Retinal pigment epithelial cell (primary cell): ENCODE data around the gene NDUFS7.

Experiments
- DNase-seq: peaks from one replicate; pipeline ENCODE4 v3.0.0-alpha.2; 2010; ENCODE audit warnings: low read depth
- H3K4me3 ChIP-seq: 2 replicates; pipeline ENCODE4 v1.5.1; 2011; ENCODE audit warnings: mild to moderate bottlenecking, low read length, control low read depth, moderate library complexity
- TF ChIP-seq, protein P1 (sequence below): conservative IDR thresholded peaks from 2 replicates; pipeline ENCODE4 v1.5.1; 2011; ENCODE audit warnings: low read depth, low read length, control low read depth, inconsistent platforms

NDUFS7 gene

DNA sequence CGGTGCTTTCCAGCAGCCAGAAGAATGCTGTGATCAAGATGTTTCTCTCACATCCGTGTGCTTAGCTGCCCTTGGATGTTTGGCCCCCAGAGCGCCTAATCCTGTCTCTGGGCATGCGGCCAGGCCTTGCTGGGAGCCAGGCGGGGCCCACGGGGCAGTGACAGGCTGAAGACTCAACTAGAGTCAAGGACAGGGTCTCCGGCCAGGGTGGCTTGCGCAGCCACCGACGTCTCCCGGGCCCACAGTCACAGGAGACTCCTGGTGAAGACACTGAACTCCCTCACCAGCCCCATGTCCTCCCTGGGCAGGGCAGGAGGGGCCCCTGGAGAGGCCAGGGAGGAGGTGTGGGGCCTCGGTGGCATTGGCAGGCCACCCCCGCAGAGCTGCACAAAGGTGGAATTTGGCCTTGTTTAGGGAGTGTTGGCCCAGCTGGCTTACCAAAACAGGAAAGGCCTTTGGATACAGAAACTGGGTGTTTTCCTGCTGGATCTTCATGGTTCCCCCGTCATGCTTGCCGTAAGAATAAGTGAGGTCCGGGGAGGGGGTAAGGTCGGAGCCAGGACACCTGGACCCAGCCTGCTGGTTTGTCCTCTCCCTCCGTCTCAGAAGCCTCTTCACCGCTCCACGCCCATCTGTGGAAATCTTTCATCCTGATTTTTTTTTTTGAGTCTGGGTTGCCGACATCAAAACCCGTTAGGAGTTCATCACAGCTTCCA, 10.0 kb upstream of the NDUFS7 start:
- DNase-seq: peak; percentile 86
- TF ChIP-seq, protein P1, sequence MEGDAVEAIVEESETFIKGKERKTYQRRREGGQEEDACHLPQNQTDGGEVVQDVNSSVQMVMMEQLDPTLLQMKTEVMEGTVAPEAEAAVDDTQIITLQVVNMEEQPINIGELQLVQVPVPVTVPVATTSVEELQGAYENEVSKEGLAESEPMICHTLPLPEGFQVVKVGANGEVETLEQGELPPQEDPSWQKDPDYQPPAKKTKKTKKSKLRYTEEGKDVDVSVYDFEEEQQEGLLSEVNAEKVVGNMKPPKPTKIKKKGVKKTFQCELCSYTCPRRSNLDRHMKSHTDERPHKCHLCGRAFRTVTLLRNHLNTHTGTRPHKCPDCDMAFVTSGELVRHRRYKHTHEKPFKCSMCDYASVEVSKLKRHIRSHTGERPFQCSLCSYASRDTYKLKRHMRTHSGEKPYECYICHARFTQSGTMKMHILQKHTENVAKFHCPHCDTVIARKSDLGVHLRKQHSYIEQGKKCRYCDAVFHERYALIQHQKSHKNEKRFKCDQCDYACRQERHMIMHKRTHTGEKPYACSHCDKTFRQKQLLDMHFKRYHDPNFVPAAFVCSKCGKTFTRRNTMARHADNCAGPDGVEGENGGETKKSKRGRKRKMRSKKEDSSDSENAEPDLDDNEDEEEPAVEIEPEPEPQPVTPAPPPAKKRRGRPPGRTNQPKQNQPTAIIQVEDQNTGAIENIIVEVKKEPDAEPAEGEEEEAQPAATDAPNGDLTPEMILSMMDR: no peak

DNA sequence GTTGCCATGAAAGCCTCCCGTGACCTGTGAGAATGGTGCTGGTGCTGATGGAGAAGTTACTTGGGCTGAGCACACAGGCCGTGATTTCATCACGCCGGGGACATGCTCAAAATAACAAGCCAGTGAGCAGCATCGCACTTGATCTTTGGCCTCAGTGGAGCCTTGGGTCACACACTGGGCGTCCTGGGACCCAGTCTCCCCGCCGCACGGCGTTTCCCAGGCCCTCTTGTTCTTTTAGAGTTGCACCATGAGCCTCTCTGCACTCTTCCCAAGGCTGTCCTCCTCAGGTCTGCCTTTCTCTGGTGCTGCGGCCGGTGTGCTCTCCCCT, 9.5 kb upstream of the NDUFS7 start:
- no peak for DNase-seq
- TF ChIP-seq, protein P1: no peak
- H3K4me3 ChIP-seq: no peak overlapping the region

More for the DNA sequence above, 10.0 kb upstream of the NDUFS7 start:
- no peak overlapping the region for H3K4me3 ChIP-seq

DNA sequence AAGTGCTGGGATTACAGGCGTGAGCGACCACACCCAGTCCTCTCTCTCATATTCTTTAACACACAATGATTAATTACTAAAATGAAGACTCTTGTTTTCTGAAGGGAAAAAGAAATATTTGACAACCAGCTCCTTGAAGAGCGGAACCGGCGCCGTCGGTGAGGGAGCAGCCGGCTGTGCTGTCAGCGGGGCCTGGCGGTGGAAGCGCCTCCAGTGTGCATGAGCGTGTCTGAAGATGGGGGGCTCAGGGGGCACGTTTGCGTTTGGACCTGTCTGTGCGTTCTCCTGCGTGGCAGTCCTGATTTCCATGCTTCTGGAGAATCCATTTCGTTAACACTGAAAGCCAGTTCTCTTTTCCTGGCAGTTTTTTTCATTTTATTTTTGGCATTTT, 7.3 kb upstream of the NDUFS7 start:
- no peak for DNase-seq
- TF ChIP-seq, protein P1: no peak
- no peak overlapping the region for H3K4me3 ChIP-seq

DNA sequence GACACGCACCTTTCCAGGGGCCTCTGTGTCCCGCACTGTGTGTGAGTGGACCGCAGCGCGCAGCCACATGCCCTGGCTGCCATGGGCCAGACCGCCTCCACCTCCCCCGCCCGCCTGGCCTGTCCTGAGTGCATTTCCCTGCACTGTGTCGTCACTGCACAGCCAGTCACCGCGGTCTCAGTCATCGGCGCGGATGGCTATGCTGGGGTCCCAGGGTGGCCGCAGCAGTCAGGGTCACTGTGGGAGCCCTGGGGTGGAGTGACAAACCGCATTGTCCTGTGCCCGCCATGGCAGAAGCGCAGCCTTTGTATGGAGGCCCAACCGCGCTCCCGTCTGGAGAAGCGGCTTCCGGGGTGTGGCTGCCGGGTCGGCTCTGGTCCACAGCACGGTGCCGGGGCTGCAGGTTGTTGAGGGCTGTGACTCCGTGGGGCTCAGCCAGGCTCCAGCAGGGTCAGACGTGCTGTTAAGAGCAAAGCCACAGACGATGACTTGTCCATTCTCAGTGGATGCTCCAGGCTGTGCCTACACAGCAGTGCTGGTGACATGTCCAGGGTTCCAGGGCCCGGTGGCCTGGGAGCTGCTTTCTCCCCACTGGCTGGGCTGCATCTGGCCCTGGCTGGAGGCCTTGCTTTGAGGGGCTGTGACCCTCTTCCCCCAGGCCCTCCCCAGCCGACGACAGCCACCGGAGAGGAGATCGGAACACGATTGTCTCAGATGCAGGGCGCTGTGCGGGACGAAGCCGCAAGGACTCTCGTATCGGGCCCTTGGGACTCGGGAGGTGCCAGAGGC, 6.3 kb upstream of the NDUFS7 start:
- DNase-seq: no peak
- TF ChIP-seq, protein P1: no peak
- H3K4me3 ChIP-seq: no peak overlapping the region

DNA sequence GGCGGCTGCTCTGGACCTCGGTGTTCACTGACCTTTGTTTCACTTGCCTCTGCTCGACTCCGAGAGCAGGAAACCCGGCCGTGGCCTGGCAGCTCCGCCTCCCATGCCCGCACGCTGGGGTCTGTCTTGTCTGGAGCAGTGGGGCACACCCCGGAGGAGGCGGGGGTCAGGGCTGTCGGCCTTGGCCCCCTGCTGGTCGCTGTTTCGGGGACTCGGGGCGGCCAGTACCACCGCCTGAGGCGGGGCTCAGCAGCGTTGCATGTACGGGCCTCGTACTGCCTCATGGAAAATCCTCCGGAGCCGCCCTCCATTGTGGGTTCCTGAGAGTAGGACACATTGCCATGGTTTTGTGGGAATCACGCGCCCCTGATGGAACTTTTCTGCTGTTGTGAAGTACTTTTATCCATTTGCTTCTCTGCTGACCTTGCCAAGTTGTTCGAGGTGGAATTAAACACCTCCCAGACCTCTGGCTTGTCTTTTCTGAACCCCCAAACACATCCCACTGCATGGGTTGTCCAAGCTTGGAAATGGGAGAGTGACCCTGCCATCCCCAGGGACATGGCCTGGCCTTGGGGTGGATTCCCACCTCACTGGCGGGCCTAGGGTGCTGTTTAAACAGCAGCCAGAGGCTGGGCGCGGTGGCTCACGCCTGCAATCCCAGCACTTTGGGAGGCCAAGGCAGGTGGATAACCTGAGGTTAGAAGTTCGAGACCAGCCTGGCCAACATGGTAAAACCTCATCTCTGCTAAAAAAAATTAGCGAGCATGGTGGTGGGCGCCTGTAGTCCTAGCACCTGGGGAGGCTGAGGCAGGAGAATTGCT, 5.5 kb upstream of the NDUFS7 start:
- H3K4me3 ChIP-seq: no peak overlapping the region
- DNase-seq: no peak

DNA sequence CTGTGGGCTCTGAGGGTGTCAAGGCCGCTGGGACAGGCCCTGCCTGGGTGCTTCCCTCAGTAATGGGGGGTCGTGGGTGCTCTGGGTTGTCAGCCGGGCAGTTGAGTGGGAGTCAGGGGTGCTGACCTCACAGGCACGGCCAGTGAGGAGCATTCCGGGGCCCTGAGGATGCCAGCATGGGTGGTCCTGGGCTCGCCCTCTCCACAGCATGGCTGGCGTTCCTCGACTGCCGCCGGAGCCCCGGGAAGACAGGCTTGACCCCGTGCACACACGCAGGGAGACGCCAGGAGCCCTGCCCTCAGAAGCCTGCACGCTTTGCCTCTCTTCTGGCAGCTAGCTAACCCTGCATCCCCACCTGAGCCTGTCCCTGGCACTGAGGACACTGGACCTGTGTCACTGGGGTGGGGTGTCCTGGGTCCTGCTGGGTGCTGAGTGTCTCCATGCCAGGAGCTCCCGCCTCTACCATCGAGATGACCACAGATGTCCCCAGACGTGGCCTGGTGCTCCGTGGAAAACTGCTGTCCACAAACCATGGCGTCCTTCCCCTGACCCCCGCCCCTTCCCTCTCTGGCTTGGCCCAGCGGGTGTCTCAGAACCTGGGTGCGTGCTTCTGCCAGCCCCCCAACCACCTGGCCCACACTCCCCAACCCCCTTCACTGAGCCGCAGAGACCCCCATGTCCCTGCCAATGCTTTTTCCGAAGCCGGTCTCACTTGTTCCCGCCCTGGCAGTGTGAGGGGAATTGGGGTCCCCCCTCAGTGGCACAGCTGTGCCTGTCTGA, 4.4 kb upstream of the NDUFS7 start:
- no peak for DNase-seq
- TF ChIP-seq, protein P1: no peak

More for the DNA sequence above, 5.5 kb upstream of the NDUFS7 start:
- TF ChIP-seq, protein P1: peak; percentile 10

More for the DNA sequence above, 4.4 kb upstream of the NDUFS7 start:
- no peak overlapping the region for H3K4me3 ChIP-seq
